ENCODE measurements around the gene GMPPB. TPM values are rescaled to one million over a fixed set of nuclear protein-coding genes. Genes with fewer than 3 reads are reported as not detected.
"Not testable (repeated sequence)": the region's sequence is repeated elsewhere in the genome, so short reads cannot be mapped to it uniquely, and the experiment has no call there.

The GMPPB gene
- total RNA-seq, 1 donor from 2014 or later, result 9.4 TPM

- FAIRE-seq; DNase-seq (ENCODE audit: low spot score in 2 of 2): not testable (repeated sequence)
Measured at GRCh38 chr3:49695350-49696015, 28.3 kb downstream of the GMPPB start.

DNA sequence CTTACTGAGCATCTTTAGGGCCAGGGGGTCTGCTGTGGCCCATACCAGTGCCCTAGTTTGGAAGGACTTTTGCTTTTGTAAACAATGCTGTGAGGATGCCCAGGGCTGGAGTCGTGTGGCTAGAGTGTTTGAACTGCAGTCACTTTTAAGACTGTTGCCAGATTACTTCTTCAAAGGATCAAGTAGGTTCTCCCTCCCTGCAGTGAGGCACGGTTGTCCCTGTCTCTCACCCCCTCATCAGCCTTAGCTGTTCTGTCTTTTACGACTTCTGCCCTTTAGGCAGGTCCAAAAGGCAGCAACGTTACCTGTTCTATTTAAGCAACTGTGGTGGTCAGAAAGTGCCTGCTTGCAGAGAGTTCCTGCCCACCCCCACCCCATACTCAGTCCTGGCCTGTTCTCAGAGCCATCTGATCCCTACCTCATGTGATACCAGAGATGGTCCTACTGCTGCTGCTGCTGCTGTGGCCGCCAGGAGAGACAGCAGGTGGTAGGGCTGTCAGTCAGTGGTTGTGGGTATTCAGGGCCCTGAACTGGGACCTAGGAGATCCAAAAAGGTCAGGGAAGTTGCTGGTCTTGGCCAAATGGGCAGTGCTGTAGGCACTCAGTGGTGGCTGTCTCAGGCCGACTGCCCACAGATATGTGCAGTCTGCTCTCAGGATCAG is 29.2 kb downstream of the GMPPB start:
- not testable (repeated sequence) for DNase-seq (ENCODE audit: low spot score in 2 of 2); FAIRE-seq

DNA sequence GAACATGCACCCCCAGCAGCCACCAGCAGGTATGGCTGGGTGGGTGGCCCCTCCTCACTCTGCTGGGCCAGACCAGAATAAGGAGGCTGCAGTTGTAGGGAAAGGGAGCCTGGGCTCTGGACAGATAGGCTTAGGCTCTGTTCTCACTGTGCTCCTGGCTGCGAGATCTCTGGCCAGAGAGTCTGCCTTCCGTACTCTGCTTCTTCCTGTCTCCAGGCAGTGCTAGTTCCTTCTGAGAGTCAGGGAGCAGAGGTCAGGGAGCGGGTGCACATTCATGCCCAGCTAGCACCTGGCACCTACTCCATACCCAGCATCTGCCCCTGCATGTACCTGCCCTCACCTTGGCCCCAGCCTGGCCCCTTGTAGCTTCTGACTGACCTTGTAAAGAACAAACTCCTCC is 32.3 kb downstream of the GMPPB start:
- not testable (repeated sequence) for FAIRE-seq; DNase-seq (ENCODE audit: low spot score in 2 of 2)

DNA sequence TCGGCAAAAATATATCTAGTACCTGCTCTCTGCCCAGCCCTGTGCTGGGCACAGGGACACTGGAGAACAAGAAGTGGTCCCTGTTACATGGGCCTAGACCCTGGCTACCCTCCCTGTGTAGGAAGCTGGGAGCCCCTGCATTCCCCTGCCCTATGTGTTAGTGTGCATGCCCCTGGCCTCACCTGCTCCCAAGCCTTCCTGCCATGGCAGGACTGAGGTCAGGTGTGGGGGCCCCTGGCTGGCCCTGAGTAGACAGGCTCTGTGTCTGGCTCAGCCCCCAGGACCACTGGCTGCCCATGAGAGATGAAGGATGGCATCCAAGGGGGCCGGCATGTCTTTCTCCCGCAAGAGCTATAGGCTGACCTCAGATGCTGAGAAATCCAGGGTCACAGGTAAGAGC is 32.9 kb downstream of the GMPPB start:
- not testable (repeated sequence) for FAIRE-seq; DNase-seq (ENCODE audit: low spot score in 2 of 2)

GRCh38 chr3:49689908-49690624 is 33.7 kb downstream of the GMPPB start:
- DNase-seq (ENCODE audit: low spot score in 2 of 2); FAIRE-seq: not testable (repeated sequence)

GRCh38 chr3:49689046-49689907 is 34.5 kb downstream of the GMPPB start, which contains the start of the genes MST1 and RNF123:
Gene MST1 (minus strand): TSS chr3:49689474. CDS start chr3:49688691, 783 bp downstream.
Gene RNF123 (plus strand): TSS chr3:49689557. CDS start chr3:49691166, 1,609 bp downstream.
- FAIRE-seq (no peak), DNase-seq (ENCODE audit: low spot score in 2 of 2) (peak; percentile 87 to 91)

DNA sequence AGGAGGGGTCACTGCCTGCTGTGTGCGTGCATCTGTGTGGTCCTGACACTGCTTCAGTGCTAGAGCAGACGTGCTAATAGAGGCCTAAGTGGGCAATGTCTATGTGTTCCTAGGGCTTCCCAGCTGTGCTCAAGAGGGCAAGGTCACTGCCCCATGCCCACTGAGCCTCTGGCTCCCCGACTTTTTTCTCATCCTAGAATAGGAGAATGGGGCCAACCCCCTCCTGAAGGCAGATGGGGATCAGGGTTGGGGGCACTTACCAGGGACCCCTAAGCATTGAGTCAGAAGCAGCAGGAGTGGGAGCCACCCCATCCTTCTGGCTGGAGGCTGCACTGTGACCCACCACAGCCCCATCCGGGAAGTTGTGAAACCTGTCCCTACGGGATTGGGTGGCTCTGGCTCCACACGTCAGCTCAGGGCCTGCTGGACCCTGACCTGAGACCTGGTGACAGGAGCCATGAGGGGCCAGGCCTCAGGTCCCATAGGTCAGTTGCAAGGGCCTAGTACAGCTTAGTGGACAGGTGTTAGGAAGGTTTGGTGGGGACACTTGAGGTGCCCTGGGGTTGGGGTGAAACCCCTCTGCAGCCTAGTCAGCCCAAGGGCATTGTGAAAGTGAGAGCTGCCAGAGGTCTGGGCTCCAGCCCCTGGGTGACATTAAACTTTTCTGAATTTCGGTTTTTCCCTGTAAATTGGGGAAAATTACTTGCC is 35.3 kb downstream of the GMPPB start:
- not testable (repeated sequence) for DNase-seq (ENCODE audit: low spot score in 2 of 2); FAIRE-seq

- DNase-seq (ENCODE audit: low spot score in 2 of 2); FAIRE-seq: not testable (repeated sequence)
Measured at GRCh38 chr3:49687424-49687795, 36.3 kb downstream of the GMPPB start.

DNA sequence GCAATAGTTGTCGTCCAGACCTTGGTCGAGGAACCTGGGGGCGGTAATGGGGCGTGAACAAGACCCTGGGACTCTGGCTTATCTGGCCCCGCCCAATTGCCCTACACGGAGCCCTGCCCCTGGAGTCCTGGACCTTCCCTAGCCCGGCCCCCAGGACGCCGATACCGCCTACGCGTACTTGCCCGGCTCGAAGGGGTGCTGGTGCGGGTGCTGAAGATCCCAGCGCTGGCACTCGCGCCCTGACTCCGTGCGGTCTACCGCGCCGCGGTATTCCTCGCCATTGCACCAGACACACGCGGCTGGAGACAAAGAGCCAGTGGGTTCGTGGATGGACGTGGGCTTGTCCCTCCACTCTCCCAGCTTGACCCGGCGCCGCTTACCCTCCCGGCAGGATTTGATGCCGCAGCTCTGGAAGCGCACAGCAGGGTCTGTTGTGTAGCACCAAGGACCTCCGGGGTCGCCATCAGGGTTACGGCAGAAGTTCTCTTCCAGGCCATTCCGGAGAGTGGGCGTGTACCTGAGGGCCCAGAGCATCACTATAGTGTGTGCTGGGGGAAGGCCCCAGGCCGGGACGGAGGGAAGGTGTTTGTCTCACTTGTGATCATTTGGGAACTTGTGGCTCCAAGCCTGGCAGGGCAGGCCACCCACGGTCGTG is 36.9 kb downstream of the GMPPB start:
- DNase-seq (ENCODE audit: low spot score in 2 of 2); FAIRE-seq: not testable (repeated sequence)

- not testable (repeated sequence) for FAIRE-seq; DNase-seq (ENCODE audit: low spot score in 2 of 2)
Measured at GRCh38 chr3:49686346-49686745, 37.4 kb downstream of the GMPPB start.

GRCh38 chr3:49685846-49686245 is 37.9 kb downstream of the GMPPB start:
- DNase-seq (ENCODE audit: low spot score in 2 of 2); FAIRE-seq: not testable (repeated sequence)

DNA sequence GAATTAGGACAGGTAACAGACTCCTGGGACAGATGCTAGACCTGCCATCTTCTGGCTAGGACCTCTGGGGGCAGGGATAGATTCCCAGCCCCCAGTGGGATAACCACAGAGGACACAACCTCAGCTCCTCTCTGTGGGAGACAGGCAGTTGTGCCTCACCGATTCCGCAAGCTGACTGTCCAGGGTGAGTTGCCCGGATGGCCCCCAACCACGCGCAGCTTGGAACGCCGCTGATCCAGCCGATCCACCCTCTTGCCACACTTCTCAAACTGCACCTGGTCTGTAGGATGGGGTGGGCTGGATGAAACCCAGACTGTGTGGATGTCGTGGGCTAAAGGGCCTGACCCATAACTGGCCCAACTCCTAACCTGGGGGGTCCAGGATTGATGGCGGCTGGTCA is 38.6 kb downstream of the GMPPB start:
- DNase-seq (ENCODE audit: low spot score in 2 of 2); FAIRE-seq: not testable (repeated sequence)

DNA sequence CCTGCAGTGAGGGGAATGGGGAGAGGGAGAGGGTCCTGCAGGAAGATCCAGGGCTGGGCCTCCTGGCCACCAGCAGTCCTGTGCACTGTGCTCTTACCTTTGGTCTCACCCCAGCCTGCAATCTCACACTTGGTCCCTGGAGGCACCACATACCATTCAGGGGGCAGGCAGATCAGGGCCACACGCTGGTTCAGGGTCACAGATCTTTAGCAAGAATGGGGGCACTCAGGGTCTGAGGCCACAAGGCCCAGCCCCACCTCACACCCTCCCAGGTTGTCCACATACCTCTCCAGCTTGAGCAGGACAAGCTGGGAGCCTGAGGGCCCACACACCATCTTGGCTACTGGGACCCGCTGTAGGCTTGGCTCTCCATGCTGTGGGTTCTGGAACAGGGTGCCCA is 39.3 kb downstream of the GMPPB start:
- not testable (repeated sequence) for FAIRE-seq

DNA sequence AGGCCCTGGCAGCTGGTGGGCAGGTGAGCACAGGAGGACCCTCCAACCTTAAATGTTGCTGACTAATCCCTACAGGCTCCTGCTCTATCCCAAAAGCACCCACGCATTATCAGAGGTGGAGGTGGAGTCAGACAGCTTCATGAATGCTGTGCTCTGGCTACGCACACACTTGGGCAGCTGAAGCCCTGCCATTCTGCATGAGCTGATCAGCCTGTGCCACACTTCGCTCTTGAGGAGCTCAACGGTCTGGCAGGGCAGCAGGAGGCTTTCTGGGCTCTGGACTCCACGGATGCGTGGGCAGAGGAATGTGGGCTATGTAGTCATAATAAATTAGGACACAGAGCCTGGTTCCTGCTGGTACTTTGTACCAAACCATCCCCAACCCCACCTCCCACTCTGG is 40.6 kb downstream of the GMPPB start:
- FAIRE-seq, result no peak
- DNase-seq (ENCODE audit: low spot score in 2 of 2), result no peak

More for the DNA sequence above, 39.3 kb downstream of the GMPPB start:
- not testable (repeated sequence) for DNase-seq (ENCODE audit: low spot score in 2 of 2)

DNA sequence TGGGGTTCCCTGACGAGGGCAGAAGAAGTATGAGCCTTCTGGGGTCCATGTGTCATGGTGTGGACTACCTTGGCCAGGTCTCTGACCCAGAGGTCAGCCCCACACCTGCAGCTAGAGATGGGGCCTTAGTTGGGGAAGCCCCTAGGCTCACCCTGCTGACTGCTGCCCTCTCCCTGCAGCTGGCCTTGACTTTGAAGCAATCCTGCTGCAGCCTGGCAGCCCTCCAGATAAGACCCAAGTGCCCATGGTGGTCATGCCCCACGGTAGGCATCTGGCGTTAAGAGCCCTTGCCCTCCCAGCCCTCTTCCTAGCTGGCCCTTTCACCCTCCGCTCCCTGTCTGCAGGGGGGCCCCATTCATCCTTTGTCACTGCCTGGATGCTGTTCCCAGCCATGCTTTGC is 42.2 kb downstream of the GMPPB start:
- DNase-seq (ENCODE audit: low spot score in 2 of 2) (no peak), FAIRE-seq (no peak)

DNA sequence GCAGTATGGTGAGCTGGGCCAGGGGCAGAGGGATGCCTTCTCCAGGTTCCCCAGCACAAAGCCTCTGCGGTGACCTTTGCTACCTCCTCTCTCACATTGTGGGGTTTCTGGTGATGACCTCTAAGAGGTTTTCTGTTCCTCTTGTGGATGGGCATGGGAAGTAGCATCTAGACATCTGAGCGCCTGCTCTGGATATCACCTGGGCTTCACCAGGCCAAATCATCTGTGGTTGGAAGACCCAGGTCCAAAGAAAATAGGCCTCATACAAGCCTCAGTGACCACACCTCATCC is 42.6 kb downstream of the GMPPB start:
- no peak for FAIRE-seq

GRCh38 chr3:49680493-49681231 is 43.1 kb downstream of the GMPPB start:
- FAIRE-seq (no peak), DNase-seq (ENCODE audit: low spot score in 2 of 2) (no peak)

More for the DNA sequence above, 42.6 kb downstream of the GMPPB start:
- no peak for DNase-seq (ENCODE audit: low spot score in 2 of 2)

DNA sequence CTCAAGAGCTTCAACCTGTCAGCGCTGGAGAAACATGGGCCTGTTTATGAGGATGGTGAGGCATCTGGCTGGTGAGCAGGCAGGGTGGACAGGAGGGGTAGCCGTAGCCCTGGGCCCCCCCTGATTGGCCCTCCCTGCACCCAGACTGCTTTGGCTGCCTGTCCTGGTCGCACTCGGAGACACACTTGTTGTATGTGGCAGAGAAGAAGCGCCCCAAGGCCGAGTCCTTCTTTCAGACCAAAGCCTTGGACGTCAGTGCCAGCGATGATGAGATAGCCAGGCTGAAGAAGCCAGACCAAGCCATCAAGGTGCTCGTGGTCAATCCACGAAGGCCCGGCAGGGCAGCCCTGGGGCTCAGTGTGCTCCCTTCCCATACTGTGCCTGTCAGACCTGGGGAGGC is 47.8 kb downstream of the GMPPB start:
- DNase-seq (ENCODE audit: low spot score in 2 of 2), result no peak
- FAIRE-seq, result no peak

All from frontal cortex (tissue), 4 donors.